ENCODE results near the gene IGF2BP2. TPM values are rescaled to one million over a fixed set of nuclear protein-coding genes. Genes with fewer than 3 reads are reported as not detected.

Gene IGF2BP2
- total and polyA plus RNA-seq, 2 donors (not counting 1 experiment from before 2014, with no cell fraction given) = 0.01 TPM; not detected in 1

GRCh38 chr3:185864767-185865166, 39.9 kb upstream of the IGF2BP2 start:
- no peaks in the 10 kb centered on the region for H3K36me3 ChIP-seq (replicated peaks in 1 of 2; ENCODE audit: control extremely low read depth in 1 of 2, control insufficient read depth in 1 of 2, extremely low read depth in 1 of 2, insufficient read depth in 2 of 2, low read length in 1 of 2)
- intact Hi-C loops (cut with micrococcal nuclease) = no loop called here
- H2AFZ ChIP-seq (ENCODE audit: insufficient read depth, low read depth, low read length, poor library complexity, severe bottlenecking) = no peak overlapping the region
- H3K9me3 ChIP-seq (ENCODE audit: control extremely low read depth in 1 of 3, control insufficient read depth in 2 of 3, insufficient read depth in 1 of 3, low read length in 2 of 3) = no peaks in the 10 kb centered on the region
- H3K27ac Mint-ChIP-seq = no peak overlapping the region
- 82% methylated on average over 2 of the region's 3 CpGs for WGBS (ENCODE audit: insufficient coverage)
- ChIA-PET CTCF (no interaction called here), POLR2A (no interaction called here)
- H4K20me1 ChIP-seq (ENCODE audit: control insufficient read depth, insufficient read depth, low read length, poor library complexity, severe bottlenecking) = no peaks in the 10 kb centered on the region
- no peak overlapping the region for H3K9ac ChIP-seq (ENCODE audit: low read length)
- H3K4me1 Mint-ChIP-seq = no peaks in the 10 kb centered on the region
- H3K27me3 ChIP-seq (replicated peaks in 1 of 4; ENCODE audit: control extremely low read depth in 1 of 4, control insufficient read depth in 3 of 4, insufficient read depth in 4 of 4, low read length in 3 of 4) = peaks cover 0 to 3% (median 0%) of the 10 kb centered on the region in 4 experiments
- peaks cover 18% of the 10 kb centered on the region for H3K27me3 Mint-ChIP-seq
- no peaks in the 10 kb centered on the region for H3K9me3 Mint-ChIP-seq (ENCODE audit: insufficient read depth)
- TF ChIP-seq CTCF (IDR thresholded peaks at IDR 0.05) = no peak
- no peak for TF ChIP-seq EZH2 (IDR thresholded peaks at IDR 0.05; ENCODE audit: borderline replicate concordance, insufficient read depth, low read depth, low read length, poor library complexity, severe bottlenecking)
- ATAC-seq (ENCODE audit: low read depth) = no peak
- H3K4me3 Mint-ChIP-seq = no peak overlapping the region
- no peaks in the 10 kb centered on the region for H3K4me1 ChIP-seq (ENCODE audit: control insufficient read depth in 2 of 2, insufficient read depth in 2 of 2, low read length in 2 of 2)
- H3K27ac ChIP-seq (ENCODE audit: low read length in 2 of 2) = no peak overlapping the region
- no peak overlapping the region for H3K4me3 ChIP-seq (ENCODE audit: control extremely low read depth in 1 of 5, extremely low read depth in 1 of 5, insufficient read depth in 1 of 5, low read depth in 2 of 5, low read length in 4 of 5)
- H3K4me2 ChIP-seq (replicated peaks; ENCODE audit: low read depth, low read length, poor library complexity, severe bottlenecking) = no peak overlapping the region
- no peaks in the 10 kb centered on the region for H3K79me2 ChIP-seq (ENCODE audit: control insufficient read depth, insufficient read depth, low read length)
- DNase-seq = no peak

- no peak overlapping the region for H3K27ac ChIP-seq (ENCODE audit: low read length in 2 of 2)
- H3K27me3 ChIP-seq (replicated peaks in 1 of 4; ENCODE audit: control extremely low read depth in 1 of 4, control insufficient read depth in 3 of 4, insufficient read depth in 4 of 4, low read length in 3 of 4) = no peaks in the 10 kb centered on the region
- intact Hi-C loops (cut with micrococcal nuclease) = no loop called here
- ATAC-seq (ENCODE audit: low read depth) = no peak
- peaks cover 8% of the 10 kb centered on the region for H3K27me3 Mint-ChIP-seq
- DNase-seq = no peak
- ChIA-PET CTCF (no interaction called here), POLR2A (no interaction called here)
- H4K20me1 ChIP-seq (ENCODE audit: control insufficient read depth, insufficient read depth, low read length, poor library complexity, severe bottlenecking) = no peaks in the 10 kb centered on the region
- no peak overlapping the region for H3K4me3 ChIP-seq (ENCODE audit: control extremely low read depth in 1 of 5, extremely low read depth in 1 of 5, insufficient read depth in 1 of 5, low read depth in 2 of 5, low read length in 4 of 5)
- no peak overlapping the region for H3K4me2 ChIP-seq (replicated peaks; ENCODE audit: low read depth, low read length, poor library complexity, severe bottlenecking)
- H2AFZ ChIP-seq (ENCODE audit: insufficient read depth, low read depth, low read length, poor library complexity, severe bottlenecking) = no peak overlapping the region
- H3K79me2 ChIP-seq (ENCODE audit: control insufficient read depth, insufficient read depth, low read length) = no peaks in the 10 kb centered on the region
- no peak overlapping the region for H3K27ac Mint-ChIP-seq
- no peaks in the 10 kb centered on the region for H3K9me3 Mint-ChIP-seq (ENCODE audit: insufficient read depth)
- no peaks in the 10 kb centered on the region for H3K4me1 ChIP-seq (ENCODE audit: control insufficient read depth in 2 of 2, insufficient read depth in 2 of 2, low read length in 2 of 2)
- H3K4me3 Mint-ChIP-seq = no peak overlapping the region
- no peak overlapping the region for H3K9ac ChIP-seq (ENCODE audit: low read length)
- no CpG with 5 or more reads among the region's 4 CpGs for WGBS (ENCODE audit: insufficient coverage)
- H3K36me3 ChIP-seq (replicated peaks in 1 of 2; ENCODE audit: control extremely low read depth in 1 of 2, control insufficient read depth in 1 of 2, extremely low read depth in 1 of 2, insufficient read depth in 2 of 2, low read length in 1 of 2) = no peaks in the 10 kb centered on the region
- H3K4me1 Mint-ChIP-seq = no peaks in the 10 kb centered on the region
- TF ChIP-seq EZH2 (IDR thresholded peaks at IDR 0.05; ENCODE audit: borderline replicate concordance, insufficient read depth, low read depth, low read length, poor library complexity, severe bottlenecking) (no peak), CTCF (IDR thresholded peaks at IDR 0.05) (no peak)
- peaks cover 0 to 3% (median 0%) of the 10 kb centered on the region in 3 donors for H3K9me3 ChIP-seq (ENCODE audit: control extremely low read depth in 1 of 3, control insufficient read depth in 2 of 3, insufficient read depth in 1 of 3, low read length in 2 of 3)
Measured at GRCh38 chr3:185862920-185863319, 38.1 kb upstream of the IGF2BP2 start.
